ENCODE data around the gene ANO3.
"Not testable (repeated sequence)": the region's sequence is repeated elsewhere in the genome, so short reads cannot be mapped to it uniquely, and the experiment has no call there.

The ANO3 gene

DNA sequence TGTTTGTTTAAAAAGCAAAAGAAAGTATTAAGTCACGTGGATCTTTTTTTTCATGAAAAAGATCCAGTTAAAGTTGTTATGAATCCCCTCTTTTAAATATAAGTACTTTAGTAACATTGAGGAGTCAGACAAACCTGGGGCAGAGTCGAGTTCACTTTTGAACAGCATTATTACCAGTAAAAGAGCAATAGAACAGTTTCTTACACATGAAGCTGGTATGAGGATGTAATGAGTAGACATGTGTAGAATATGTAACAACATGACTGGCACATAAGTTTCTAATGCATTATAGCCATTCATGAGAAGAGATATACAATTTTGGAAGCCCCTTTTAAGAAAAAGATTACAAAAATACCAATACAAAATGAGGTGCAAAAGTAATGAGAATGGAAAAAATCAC is 247.8 kb downstream of the ANO3 start:
- no peak for DNase-seq

DNA sequence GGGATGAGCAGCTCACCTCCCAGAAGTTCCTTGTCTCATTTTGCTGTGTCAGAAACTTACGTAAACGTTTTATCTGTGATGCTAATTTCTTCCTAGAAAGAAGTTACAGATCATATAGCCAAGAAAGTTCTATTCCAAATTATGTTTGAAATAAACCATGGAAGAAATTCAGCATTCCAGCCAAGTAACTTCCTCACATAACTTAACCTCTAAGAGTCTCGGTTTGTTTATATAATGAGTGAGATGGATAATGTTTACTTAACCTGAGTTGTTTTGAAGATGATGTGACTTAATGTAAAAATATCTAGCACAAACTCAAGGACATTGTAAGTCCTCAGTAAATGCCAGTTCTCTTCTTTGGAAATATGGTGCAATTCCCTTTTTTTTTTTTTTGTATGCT is 249.0 kb downstream of the ANO3 start:
- DNase-seq, result no peak

DNA sequence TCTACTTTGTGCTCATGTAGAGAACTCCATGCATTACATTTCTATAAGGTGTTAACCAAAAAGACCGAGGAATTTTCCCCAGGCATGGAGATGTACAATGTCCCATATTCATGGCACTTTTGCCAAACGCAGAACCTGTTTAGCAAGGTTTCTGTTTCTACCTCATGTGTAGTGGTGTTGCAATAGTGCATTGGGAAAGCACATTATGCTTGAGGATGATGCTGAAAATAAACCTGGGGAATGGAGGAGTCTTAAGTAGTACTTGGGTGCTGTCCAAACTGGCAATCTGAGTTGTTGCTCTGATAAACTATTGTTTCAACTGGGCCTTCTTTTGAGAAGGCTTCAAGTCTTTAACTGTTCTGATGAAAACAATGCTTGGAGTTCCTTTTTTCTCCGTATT is 251.6 kb downstream of the ANO3 start:
- no peak for DNase-seq

- DNase-seq, result no peak
Observed at GRCh38 chr11:26584818-26585217, 252.9 kb downstream of the ANO3 start.

DNA sequence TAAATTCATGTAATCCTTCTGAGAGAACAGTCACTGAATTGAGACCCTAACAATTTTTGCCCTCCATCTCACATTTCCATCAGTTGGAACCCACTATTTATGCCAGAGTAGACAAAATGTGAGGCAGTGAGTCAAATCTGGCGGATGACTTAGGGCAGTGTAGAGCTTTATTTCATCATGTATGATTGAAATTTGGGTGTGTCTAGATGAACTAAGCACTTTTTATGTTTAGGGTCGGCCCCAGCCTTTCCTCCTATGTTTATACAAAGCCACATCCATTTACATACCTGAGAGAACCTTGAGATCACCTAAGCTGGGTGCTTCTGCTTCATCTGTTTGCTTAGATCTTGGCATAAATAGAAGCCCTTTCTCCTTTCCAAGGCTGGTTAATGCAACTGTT is 255.1 kb downstream of the ANO3 start:
- no peak for DNase-seq

GRCh38 chr11:26593691-26594090 is 261.8 kb downstream of the ANO3 start:
- no peak for DNase-seq

DNA sequence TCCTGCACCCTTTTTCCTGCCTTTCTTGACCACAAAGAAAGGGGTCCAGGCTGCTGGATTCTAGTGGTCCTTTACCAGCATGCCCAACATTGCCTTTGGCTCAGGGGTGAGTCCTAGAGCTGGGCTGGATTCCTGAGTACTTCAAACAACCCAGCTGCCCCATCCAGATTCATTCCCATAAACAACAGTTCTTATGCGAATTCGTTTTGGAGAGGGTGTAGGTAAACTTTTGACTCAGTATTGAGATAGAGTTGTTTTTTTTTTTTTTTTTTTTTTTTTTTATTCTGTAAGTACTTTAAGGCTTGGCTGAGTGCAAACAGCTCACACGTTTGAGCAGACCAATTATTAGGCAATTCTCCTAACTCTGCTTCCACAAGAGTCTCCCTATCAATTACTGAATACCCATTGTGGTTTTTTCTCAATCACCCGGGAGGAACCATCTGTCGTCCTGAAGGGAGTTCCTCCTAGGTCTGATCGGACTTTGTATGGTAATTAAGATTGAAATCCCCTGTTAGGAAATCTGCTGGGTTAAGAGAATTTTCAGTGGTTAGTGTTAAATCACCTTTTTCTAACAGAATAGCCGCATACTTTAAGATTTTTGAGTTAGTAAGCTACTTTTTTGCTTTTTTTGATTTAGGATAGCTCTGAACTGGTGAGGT is 263.4 kb downstream of the ANO3 start:
- not testable (repeated sequence) for DNase-seq

DNA sequence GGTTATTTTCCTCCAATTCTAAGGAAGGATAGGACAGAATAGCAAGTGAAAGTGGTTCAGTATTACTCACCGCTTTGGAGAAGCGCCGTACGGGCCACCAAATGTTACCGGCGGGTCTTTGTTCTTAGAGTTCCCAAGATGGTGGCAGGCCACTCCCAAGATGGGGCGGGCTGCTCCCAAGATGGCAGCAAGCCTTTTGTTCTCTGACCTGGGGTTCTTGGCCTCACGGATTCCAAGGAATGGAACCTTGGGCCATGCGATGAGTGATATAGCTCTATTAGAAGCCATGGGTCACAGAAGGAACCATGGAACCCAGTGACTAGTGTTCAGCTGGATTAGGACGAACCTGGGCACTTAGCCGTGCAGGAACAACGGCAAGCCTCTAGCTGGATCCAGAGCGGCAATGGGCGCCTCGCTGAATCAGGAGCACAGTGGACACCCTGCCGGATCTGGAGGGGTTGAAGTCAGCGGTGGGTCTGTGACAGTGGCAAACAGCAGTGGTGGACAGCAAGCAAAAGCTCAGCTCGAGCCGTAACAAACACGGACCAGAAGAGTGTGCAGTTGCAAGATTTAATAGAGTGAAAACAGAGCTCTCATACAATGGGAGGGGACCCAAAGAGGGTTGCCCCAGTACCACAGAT is 265.2 kb downstream of the ANO3 start:
- not testable (repeated sequence) for DNase-seq

DNA sequence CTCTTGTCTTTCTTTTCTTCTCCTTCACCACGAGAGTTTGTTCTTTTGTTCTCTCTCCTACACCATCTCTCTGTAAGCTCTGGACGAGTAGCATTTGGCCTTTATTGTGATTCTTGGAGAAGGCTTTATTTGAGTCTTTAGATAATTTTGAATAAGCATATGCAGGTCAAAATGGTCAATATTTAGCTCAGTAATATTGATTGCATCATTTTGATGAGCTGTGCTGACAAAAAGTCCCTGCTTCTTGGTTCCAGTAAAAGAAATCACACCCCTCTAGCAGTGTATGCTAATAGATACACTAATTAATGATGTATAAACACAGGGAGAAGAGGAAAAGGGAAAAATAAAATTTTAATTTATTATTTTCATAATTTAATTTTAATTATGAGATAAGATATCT is 266.0 kb downstream of the ANO3 start:
- no peak for DNase-seq

GRCh38 chr11:26599425-26599824 is 267.5 kb downstream of the ANO3 start:
- no peak for DNase-seq

- no peak for DNase-seq
Observed at GRCh38 chr11:26599876-26600434, 268.0 kb downstream of the ANO3 start.

DNA sequence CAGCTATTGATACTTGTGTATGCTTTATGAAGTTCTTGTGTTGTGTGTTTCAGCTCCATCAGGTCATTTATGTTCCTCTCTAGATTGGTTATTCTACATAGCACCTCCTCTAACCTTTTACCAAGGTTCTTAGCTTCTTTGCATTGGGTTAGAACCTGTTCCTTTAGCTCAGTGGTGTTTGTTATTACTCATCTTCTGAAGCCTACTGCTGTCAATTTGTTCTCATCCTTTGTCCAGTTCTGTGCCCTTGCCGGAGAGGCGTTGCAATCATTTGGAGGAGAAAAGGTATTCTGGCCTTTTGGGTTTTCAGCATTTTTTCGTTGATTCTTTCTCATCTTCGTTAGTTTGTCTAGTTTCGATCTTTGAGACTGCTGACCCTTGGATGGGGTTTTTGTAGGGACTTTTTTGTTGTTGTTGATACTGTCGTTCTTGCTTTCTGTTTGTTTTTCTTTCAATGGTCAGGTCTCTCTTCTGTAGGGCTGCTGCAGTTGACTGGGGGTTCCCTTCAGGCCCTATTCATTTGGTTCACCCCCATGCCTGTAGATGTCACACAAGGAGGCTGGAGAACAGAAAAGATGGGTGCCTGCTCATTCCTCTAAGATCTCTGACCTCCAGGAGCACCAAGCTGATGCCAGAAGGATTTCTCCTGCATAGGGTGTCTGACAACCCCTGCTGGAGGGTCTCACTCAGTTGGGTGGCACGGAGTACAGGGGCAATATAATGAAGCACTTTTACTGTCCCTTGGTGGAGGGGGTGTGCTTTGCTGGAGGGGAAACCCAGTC is 276.0 kb downstream of the ANO3 start:
- DNase-seq, result no peak

GRCh38 chr11:26608507-26609146 is 276.7 kb downstream of the ANO3 start:
- DNase-seq, result no peak

- DNase-seq, result no peak
Observed at GRCh38 chr11:26613759-26614158, 281.8 kb downstream of the ANO3 start.

GRCh38 chr11:26618441-26618840 is 286.5 kb downstream of the ANO3 start:
- no peak for DNase-seq

DNA sequence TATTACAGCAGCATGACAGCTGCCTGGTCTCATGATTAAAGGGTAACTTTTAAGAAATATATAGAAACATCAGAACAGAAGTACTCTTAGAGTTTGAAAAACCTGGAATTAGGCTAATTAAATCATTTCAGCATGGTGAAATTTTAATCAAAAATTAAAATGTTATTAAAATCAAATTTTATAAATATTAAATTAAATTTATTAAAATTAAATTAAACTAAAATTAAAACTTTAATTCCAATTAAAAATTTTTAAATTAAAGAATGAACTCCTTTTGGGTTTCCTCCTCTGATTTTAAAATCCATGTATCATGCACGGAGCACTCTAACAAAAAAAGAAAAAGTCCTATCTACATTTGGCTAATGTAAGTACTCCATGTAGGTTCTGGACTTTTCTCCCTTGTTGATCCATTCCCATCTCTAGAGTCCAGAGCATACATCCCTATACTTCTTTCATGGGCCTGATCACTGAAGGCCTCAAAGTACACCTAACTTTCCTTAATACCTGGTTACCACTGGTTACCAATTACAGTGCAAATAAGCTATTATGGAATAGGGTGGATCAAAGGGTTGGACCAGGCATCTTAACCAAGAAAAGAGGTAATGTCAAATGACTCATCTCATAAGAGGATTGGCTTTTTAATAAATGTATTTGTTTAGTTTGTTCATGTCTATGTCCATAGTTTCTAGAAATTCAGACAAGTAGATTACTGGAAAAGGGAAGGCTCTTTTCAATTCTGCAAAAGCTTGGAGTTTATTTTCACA is 288.5 kb downstream of the ANO3 start:
- no peak for DNase-seq

- DNase-seq, result no peak
Observed at GRCh38 chr11:26621132-26621531, 289.2 kb downstream of the ANO3 start.

DNA sequence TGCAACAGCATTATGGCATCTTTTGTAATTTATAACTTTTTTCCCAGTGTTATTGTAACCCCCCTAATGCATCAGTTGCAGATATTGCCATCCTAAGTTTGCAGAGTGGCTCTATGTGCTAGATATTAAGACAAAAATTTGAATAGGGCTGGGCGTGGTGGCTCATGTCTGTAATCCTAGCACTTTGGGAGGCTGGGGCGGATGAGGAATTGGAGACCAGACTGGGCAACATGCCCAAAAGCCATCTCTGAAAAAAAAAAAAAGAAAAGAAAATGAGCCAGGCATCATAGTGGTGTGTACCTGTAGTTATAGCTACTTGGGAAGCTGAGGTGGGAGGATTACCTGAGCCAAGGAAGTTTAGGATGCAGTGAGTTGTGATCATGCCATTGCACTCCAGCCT is 290.3 kb downstream of the ANO3 start:
- DNase-seq, result no peak

GRCh38 chr11:26623076-26623659 is 291.2 kb downstream of the ANO3 start:
- DNase-seq, result no peak

DNA sequence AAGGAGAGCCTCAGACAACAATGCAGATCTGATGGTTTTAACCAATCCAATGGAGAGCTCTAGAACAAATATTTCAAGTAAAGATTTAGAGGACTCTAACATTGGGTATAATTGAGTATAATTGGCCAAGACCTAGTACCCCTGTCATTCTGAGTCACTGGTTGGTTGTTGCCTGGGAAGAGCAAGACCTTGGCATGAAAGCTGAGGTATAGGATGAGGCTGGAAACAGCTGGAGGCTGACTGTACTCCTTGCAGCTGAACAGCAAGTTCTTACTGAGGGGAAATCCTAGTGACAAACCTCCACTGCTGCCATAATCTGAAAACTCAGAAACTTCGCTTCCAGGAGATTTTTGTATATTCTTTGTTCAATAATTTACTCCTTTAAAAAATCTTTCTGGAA is 294.4 kb downstream of the ANO3 start:
- DNase-seq, result no peak

DNA sequence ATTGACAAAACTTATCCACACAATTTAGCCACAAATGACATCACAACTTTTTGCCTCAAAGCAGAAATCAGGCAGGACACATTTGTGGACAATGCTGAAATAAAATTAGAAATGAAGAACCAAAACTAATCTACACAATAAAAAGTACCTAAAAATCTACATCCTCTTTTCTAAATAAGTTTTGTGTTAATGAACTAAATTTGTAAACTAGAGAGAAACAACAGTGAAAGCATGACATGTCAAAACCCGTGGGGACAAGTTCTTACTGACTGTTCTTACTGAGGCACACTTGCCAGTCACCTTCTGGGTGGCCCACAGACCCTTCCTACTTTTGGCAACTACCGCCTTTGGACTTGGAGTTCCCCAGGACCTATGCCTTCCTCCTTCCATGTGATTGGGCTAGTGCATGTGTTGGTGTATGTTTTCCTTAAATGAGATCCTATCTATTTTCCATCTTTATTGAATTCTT is 300.8 kb downstream of the ANO3 start:
- no peak for DNase-seq

DNA sequence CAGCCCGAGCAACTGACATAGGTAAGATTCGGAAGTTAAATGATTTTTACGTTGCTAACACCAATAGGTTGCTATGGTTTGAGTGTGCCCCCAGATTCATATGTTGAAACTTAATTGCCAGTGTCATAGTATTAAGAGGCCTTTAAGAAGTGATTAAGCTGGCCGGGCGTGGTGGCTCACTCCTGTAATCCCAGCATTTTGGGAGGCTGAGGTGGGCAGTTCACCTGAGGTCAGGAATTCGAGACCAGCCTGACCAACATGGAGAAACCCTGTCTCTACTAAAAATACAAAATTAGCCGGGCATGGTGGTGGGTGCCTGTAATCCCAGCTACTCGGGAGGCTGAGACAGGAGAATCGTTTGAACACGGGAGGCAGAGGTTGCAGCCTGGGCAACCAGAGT is 311.4 kb downstream of the ANO3 start:
- not testable (repeated sequence) for DNase-seq
